Osteoblast (primary cell): Measurements from ENCODE around the gene PACC1. TPM values are rescaled to one million over a fixed set of nuclear protein-coding genes. Genes with fewer than 3 reads are reported as not detected.

Experiments
- DNase-seq: peaks from one replicate; pipeline ENCODE4 v3.0.0; 2011; ENCODE audit warnings: low spot score, mixed read lengths; ENCODE audit not compliant: insufficient read length; ENCODE audit errors: missing footprints
- H2AFZ ChIP-seq: 2 replicates; pipeline ENCODE4 v1.6.0; 2011; ENCODE audit warnings: mild to moderate bottlenecking, low read length
- H3K27ac ChIP-seq: 2 replicates; pipeline ENCODE4 v1.5.1; 2011; ENCODE audit warnings: mild to moderate bottlenecking, low read depth, low read length, moderate library complexity
- H3K27me3 ChIP-seq: 2 replicates; pipeline ENCODE4 v1.6.0; 2012; ENCODE audit warnings: mild to moderate bottlenecking, control low read depth, inconsistent platforms, low read length, moderate library complexity; ENCODE audit not compliant: insufficient read depth
- H3K36me3 ChIP-seq: 2 replicates; pipeline ENCODE4 v1.5.1; 2011; ENCODE audit warnings: mild to moderate bottlenecking, low read length, control low read depth, moderate library complexity; ENCODE audit not compliant: insufficient read depth
- H3K4me1 ChIP-seq: 2 replicates; pipeline ENCODE4 v1.5.1; 2011; ENCODE audit warnings: mild to moderate bottlenecking, low read length, control low read depth, moderate library complexity; ENCODE audit not compliant: insufficient read depth
- H3K4me2 ChIP-seq: 2 replicates; pipeline ENCODE4 v1.6.0; 2011; ENCODE audit warnings: mild to moderate bottlenecking, low read length; ENCODE audit not compliant: insufficient read depth
- H3K4me3 ChIP-seq: fragments of 200-600 bp; sonication (generic); 3 replicates; pipeline ENCODE4 v1.5.1; 2012; ENCODE audit warnings: mild to moderate bottlenecking, low read length, inconsistent platforms; ENCODE audit not compliant: insufficient read depth
- H3K79me2 ChIP-seq: 2 replicates; pipeline ENCODE4 v1.6.0; 2012; ENCODE audit warnings: mild to moderate bottlenecking, low read length, control low read depth, inconsistent platforms; ENCODE audit not compliant: insufficient read depth
- H3K9me3 ChIP-seq: 2 replicates; pipeline ENCODE4 v1.5.1; 2011; ENCODE audit warnings: low read depth, low read length, control low read depth
- H4K20me1 ChIP-seq: 2 replicates; pipeline ENCODE4 v1.6.0; 2012; ENCODE audit warnings: mild to moderate bottlenecking, low read length, control low read depth; ENCODE audit not compliant: insufficient read depth
- CTCF ChIP-seq: IDR thresholded peaks from 2 replicates; pipeline ENCODE4 v1.5.1; 2011; ENCODE audit warnings: mild to moderate bottlenecking, low read depth, low read length, moderate library complexity; ENCODE audit errors: extremely low read depth
- total RNA-seq: library from RNA; depleted of rRNA; stranded (reverse); fragments of >200 nt; gene quantifications from 2 replicates; pipeline ENCODE4 v1.2.3, GENCODE V29; 2012

Gene PACC1
- total RNA-seq, 1 donor = 6.5 TPM

GRCh38 chr1:212452323-212453155 is 37.9 kb upstream of the PACC1 start:
- Histone ChIP-seq H3K36me3 (no peaks in the 10 kb centered on the region), H3K27me3 (no peaks in the 10 kb centered on the region), H3K79me2 (no peaks in the 10 kb centered on the region), H3K9me3 (no peaks in the 10 kb centered on the region), H4K20me1 (no peaks in the 10 kb centered on the region), H3K27ac (no peak overlapping the region), H3K4me2 (peak overlapping the region; percentile 12), H3K4me3 (no peak overlapping the region), H2AFZ (no peak overlapping the region), H3K4me1 (peaks cover 16% of the 10 kb centered on the region)
- DNase-seq = peak; percentile 91
- TF ChIP-seq CTCF = no peak

GRCh38 chr1:212451416-212452322 is 37.0 kb upstream of the PACC1 start:
- no peak overlapping the region for H3K27ac ChIP-seq

GRCh38 chr1:212450331-212450881 is 35.7 kb upstream of the PACC1 start:
- H3K9me3 ChIP-seq = no peaks in the 10 kb centered on the region
- no peaks in the 10 kb centered on the region for H3K36me3 ChIP-seq
- TF ChIP-seq CTCF = no peak
- no peak overlapping the region for H3K4me2 ChIP-seq
- H3K27ac ChIP-seq = no peak overlapping the region
- H3K27me3 ChIP-seq = no peaks in the 10 kb centered on the region
- no peaks in the 10 kb centered on the region for H3K79me2 ChIP-seq
- H2AFZ ChIP-seq = no peak overlapping the region
- no peak for DNase-seq
- H3K4me3 ChIP-seq = no peak overlapping the region
- no peaks in the 10 kb centered on the region for H4K20me1 ChIP-seq
- H3K4me1 ChIP-seq = peaks cover 10% of the 10 kb centered on the region

More at GRCh38 chr1:212451416-212452322, 37.0 kb upstream of the PACC1 start:
- H3K4me3 ChIP-seq = no peak overlapping the region
- H4K20me1 ChIP-seq = no peaks in the 10 kb centered on the region
- H3K36me3 ChIP-seq = no peaks in the 10 kb centered on the region
- no peak overlapping the region for H3K4me2 ChIP-seq
- no peaks in the 10 kb centered on the region for H3K9me3 ChIP-seq
- peaks cover 15% of the 10 kb centered on the region for H3K4me1 ChIP-seq
- no peak overlapping the region for H2AFZ ChIP-seq
- no peaks in the 10 kb centered on the region for H3K79me2 ChIP-seq
- TF ChIP-seq CTCF = no peak
- DNase-seq = no peak
- no peaks in the 10 kb centered on the region for H3K27me3 ChIP-seq

GRCh38 chr1:212447478-212447877 is 32.8 kb upstream of the PACC1 start:
- no peak overlapping the region for H3K4me3 ChIP-seq
- H3K4me1 ChIP-seq = peaks cover 3% of the 10 kb centered on the region
- H4K20me1 ChIP-seq = peaks cover under 1% of the 10 kb centered on the region
- no peak for TF ChIP-seq CTCF
- H3K27me3 ChIP-seq = no peaks in the 10 kb centered on the region
- no peak overlapping the region for H3K27ac ChIP-seq
- no peaks in the 10 kb centered on the region for H3K36me3 ChIP-seq
- no peak overlapping the region for H2AFZ ChIP-seq
- H3K4me2 ChIP-seq = no peak overlapping the region
- H3K9me3 ChIP-seq = no peaks in the 10 kb centered on the region
- DNase-seq = no peak
- no peaks in the 10 kb centered on the region for H3K79me2 ChIP-seq
